GM18498 (cell line): ENCODE measurements around the gene PHLDB3.
"Not testable (repeated sequence)": the region's sequence is repeated elsewhere in the genome, so short reads cannot be mapped to it uniquely, and the experiment has no call there.

Source experiments
- ATAC-seq: cut with Tn5 transposase; IDR thresholded peaks from one replicate; pipeline ENCODE4 v1.9.1; 2021; ENCODE audit warnings: mild to moderate bottlenecking, moderate library complexity; ENCODE audit not compliant: unreplicated experiment

PHLDB3 gene

DNA sequence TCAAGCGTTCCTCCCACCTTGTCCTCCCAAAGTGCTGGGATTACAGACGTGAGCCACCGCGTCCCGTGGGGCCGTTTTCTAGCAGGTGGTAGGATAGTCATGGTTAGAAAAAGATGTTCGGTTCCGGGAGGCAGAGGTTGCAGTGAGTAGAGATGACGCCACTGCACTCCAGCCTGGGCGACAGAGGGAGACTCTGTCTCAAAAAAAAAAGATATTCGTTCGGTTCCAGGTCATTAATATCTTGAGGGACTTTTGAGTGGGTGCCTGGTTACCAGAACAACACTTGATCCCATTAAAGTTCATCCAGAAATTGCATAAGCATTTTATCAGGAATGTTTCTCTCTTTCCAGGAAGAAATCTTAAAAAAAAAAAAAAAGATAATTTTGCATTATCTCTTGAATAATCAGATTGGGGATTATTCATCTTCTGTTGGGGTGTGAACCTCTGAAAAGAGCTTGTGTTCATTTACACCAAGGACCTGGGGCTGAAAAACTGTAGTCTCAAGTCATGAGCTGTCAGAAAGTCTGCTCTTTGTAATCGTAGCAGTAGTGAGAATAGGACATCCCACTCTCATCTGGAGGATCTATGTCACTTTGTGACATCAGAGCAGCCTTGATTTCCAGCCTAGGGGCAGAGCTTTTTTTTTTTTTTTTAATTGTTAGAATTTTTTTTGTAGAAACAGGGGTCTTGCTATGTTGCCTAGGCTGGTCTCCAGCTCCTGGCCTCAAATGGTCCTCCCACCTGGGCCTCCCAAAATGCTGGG is 23.5 kb upstream of the PHLDB3 start:
- no peak for ATAC-seq

DNA sequence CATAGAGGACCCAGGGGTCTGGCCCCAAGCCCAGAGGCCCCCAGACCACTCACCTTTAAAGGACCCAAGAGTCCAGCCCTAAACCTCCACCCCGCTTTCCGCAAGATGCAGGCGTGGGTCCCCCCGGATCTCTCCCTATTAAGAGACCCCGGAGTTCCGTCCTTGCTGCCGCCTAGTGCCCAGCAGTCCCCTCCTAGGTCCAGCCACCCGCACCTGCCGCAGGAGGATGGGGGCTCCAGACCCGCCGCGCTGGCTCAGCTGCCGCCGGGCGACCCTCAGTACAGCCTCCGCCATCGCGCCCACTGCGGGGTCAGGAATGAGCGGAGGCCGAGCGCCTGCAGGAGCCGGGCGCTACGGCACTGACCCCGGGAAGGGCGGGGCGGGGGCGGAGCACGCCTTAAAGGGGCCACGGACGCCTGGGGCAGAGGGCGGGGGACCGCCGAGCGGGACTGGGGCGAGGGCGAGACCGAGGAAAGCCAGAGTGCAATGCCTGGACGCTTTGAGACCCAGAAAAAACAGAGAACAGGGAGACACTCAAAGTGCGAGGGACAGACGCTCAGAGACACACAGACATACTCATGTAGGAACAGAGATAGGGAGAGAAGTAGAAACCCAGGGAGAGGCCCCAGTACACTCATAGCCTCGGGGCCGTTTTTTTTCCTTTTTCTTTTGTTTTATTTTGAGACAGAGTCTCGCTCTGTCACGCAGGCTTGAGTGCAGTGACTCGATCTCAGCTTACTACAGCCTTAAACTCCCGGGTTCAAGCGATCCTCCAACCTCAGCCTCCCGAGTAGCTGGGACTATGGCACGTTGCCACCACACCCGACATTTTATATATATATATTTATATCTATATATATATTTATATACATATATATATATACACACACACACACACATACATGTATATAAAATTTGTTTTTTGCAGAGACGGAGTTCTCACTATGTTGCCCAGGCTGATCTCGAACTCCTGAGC is 22.6 kb upstream of the PHLDB3 start, which contains the start of gene ETHE1:
TSS of gene ETHE1 (minus strand) at position 318 of the 976 bp plus-strand sequence. CDS start at position 294, 24 bp downstream.
- ATAC-seq, result peak; percentile 75

DNA sequence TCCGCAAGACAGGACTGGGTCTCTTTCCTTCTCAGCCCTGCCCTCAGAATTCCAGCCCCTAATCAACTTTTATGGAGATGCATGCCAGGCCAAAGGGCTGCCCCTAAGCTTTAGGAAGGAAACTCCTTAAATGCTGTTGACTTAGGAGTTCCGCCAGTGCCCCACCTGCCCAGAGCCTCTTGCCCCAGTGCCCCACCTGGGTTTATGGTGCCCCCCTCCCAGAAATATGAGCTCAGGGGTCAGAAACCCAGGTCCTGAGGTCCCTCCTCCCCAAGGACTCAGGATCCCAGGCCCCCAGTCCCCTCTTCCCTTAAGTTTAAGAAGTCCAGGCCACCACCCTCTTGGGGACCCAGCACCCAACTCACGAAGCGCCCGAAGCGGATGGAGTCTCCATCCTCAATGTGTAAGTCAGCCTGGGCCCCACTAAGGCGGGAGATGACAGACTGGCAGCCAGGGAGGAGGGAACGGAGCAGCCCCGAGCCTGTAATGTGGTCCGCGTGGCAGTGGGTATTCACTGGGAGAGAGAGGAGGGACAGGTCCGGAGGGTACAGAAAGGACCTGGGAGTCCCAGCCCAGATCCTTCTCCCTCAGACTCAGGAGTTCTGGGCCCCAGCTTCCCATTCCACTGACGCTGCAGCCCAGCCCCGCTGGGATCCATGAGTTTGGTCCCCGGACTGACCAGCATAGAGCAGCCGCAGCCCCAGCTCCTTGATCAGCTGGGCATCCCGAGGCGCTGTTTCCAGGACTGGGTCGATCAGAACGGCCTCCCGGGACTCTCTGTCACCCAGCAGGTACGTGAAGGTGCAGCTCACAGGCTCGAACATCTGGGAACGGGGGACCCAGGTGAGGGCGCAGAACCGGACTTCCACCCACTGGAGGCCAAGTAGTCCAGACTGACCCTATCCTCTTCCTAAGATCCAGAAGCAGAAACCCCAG is 21.6 kb upstream of the PHLDB3 start:
- ATAC-seq, result no peak

DNA sequence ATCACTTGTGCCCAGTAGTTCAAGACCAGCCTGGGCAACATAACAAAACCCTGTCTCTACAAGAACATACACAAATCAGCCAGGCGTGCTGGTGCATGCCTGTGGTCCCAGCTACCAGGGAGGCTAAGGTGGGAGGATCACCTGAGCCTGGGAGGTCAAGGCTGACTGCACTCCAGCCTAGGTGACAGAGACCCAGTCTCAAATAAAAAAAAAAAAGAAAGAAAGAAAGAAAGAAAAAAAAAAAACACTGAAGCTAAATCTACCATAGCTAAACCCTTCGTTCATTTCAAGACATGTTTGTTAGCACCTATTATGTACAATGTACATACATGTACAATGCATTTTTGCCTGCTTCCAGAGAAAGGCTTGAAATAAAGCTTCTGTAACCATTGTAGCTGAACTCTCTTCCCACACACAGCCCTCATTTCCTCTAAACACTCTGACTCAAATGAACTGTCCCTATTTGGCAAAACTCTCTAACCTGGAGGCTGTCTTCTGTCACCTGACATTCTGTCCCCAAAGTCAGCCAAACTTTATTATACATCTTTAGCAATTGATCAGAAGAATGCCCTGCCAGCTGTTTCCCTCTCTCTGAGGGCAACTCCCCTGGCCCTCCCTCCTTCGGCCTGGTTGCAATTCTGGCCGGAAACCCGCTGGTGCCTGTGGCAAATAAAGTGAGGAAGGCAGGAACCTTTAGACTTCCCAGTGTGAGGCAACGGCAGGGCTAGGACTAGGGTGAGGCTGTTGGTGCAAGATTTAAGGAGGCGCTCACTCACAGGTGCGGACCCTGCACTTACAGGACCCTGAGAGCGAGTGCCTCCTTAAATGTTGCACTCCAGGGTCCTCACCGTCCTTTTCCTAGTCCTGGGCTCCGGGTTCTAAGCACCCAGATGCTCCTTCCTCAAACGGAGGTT is 20.6 kb upstream of the PHLDB3 start:
- ATAC-seq, result no peak

DNA sequence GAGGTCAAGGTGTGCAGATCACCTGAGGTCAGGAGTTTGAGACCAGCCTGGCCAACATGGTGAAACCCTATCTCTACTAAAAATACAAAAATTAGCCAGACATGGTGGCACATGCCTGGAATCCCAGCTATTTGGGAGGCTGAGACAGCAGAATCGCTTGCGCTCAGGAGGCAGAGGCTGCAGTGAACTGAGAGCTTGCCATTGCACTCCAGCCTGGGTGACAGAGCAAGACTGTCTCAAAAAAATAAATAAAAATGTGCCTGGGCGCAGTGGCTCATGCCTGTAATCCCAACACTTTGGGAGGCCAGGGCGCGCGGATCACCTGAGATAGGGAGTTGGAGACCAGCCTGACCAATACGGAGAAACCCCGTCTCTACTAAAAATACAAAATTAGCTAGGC is 19.1 kb upstream of the PHLDB3 start:
- not testable (repeated sequence) for ATAC-seq

DNA sequence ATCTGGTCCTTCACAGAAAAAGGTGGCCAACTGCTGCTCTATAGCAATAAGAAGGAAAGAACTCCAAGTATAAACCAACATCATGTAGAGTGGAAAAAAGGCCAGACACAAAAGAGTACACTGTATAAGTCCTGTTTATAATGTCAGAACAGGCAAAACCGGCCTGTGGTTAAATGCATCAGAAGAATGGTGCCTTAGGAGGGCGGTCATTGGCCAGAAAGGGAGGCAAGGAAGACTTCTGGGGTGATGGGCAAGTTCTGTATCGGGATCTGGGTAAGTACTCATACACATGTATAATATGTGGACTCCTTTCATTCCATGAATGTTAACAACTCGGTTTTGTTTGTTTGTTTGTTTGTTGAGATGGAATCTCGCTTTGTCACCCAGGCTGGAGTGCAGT is 18.4 kb upstream of the PHLDB3 start:
- ATAC-seq, result no peak

DNA sequence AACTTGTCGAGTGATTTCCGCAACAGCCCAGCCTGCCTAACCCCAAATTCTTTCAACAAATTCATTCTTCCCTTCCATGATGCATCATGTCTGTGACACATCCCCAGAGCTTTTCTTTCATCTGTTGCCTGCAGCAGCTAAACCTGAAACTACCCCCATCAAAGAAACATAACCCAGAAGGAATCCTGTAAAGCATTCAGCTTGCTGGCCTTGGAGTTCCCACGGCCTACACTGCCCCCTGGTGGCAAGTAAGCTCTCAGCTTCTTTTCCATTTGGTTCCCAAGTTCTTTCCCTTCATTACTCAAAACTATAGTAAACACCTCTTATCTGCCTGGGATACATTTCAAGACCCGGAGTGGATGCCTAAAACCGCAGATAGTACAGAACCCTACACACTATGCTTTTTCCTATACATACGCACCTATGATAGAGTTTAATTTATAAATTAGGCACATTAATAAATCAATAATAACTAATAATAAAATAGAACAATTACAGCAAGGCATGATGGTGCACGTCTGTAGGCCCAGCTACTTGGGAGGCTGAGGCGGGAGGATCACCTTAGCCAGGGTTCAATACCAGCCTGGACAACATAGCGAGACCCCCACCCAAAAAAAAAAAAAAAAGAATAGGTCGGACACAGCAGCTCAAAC is 15.0 kb upstream of the PHLDB3 start:
- no peak for ATAC-seq

DNA sequence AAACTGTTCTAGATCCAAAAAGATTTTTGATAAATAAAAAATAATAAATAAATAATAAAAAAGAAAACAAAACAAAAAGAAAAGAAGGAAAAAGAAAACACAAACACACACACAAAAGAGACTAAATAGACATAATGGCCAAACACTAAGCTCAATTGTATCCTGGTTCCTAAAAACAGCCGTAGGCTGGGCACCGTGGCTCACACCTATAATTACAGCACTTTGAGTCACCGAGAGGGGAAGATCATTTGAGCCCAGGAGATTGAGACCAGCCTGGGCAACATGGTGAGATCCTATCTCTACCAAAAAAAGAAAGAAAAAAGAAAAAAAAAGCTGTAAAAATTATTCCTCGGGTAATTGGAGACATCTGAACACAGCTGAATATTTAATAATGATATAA is 13.5 kb upstream of the PHLDB3 start:
- no peak for ATAC-seq

DNA sequence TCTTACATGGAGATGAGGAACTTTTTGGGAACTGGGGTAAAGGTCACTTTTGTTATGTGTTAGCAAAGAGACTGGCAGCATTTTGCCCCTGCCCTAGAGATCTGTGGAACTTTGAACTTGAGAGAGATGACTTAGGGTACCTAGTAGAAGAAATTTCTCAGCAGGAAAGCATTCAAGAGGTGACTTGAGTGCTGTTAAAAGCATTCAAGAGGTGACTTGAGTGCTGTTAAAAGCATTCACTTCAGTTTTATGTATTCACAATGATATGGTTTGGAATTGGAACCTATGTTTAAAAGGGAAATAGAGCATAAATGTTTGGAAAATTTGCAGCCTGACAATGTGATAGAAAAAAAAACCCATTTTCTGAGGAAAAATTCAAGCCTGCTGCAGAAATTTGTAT is 7.9 kb upstream of the PHLDB3 start:
- ATAC-seq, result not testable (repeated sequence)

DNA sequence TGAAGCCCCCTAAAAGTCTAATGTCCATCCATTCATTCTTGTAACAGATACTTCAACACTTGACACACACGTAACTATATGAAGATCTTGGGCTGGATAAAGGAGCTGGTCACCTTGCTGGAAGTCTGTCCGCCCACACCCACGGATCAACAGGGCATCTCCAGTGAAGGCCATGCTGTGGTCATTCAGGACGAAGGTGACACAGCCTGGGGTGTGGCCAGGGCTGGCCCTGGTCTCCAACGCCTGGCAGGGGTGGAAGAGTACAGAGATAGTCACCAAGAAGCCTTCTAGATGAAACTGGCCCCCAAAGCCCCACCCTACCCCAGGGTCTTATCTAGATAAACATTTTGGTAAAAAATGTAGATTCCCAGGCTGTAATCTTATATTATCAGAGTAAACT is 6.8 kb upstream of the PHLDB3 start:
- ATAC-seq, result no peak

DNA sequence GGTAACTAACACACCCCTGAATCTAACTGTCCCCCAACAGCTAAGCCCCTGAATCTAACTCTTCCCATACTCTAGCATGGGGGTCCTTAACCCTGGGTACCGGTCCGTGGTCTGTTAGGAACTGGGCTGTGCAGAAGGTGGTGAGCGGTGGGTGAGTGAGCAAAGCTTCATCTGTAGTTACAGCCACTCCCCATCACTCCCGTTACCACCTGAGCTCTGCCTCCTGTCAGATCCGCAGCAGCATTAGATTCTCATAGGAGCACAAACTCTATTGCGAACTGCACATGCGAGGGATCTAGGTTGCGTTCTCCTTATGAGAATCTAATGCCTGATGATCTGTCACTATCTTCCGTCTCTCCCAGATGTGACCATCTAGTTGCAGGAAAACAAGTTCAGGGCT is 6.2 kb upstream of the PHLDB3 start:
- no peak for ATAC-seq

DNA sequence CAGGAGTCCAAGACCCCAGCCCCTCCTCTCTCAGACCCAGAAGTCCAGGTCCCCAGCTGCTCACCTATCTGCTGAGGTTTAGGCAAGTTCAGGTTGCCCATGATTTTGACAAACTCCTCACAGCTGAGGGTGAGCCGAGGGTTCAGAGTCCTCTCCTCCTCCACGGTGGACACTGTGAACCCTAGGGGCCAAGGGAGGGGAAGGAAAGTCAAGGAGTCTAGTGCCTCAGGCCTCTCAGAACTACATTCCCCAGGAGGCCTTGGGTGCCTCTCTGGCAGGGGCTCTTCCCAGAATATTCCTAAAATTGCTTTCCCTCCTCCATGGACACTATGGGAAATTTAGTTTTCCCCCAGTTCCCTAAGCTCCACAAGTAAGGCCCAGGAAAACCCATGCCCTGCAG is 3.3 kb upstream of the PHLDB3 start:
- no peak for ATAC-seq

DNA sequence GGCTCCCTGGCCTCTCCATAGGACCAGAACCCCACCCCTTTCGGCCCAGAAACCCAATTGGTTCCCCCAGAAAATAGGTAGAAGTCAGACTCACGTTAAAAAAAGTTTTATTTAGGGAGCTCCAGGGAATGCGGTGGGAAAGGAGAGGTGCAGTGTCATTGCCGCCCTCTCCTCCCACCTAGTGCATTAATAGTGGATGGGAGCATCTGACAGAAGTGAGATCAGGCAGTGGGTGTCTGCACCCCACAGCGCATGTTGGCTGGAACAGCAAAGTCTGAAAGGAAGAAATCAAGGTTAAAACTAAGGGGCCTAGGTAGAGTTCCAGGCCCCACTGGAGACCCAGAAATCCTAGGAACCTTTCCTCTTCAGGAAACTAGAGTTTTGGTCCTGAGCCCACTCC is 2.1 kb upstream of the PHLDB3 start:
- ATAC-seq, result no peak

DNA sequence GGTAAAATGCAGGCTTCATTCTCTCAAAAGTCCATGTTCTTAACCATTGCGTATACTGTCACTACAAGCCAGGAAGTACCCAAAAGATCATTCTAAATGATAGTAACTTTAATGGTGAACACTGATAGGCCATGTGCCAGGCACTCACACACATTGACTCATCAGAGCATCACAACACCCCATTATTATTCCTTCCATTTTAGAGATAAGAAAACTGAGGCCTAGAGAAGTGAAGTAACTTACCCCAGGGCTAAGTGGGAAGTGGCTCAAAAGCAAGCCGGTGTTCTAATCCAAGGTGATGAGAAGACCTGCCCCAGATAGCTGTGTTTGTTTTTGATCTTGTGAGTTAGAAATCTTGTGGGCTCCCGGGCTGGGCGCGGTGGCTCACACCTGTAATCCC is 1.4 kb upstream of the PHLDB3 start:
- ATAC-seq, result no peak

DNA sequence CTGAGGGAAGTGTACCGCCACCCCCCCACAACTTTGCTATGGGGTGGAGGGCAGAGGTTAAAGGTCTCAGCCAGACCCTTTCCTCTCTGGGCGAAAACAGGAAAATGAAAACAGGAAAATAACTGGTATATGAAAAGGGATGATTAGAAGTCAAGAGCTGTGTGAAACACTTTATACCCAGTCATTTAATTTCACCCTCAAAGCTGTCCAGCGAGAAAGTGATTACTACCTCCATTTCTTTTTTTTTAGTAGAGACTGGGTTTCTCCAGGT is 575 bp upstream of the PHLDB3 start:
- ATAC-seq, result no peak

DNA sequence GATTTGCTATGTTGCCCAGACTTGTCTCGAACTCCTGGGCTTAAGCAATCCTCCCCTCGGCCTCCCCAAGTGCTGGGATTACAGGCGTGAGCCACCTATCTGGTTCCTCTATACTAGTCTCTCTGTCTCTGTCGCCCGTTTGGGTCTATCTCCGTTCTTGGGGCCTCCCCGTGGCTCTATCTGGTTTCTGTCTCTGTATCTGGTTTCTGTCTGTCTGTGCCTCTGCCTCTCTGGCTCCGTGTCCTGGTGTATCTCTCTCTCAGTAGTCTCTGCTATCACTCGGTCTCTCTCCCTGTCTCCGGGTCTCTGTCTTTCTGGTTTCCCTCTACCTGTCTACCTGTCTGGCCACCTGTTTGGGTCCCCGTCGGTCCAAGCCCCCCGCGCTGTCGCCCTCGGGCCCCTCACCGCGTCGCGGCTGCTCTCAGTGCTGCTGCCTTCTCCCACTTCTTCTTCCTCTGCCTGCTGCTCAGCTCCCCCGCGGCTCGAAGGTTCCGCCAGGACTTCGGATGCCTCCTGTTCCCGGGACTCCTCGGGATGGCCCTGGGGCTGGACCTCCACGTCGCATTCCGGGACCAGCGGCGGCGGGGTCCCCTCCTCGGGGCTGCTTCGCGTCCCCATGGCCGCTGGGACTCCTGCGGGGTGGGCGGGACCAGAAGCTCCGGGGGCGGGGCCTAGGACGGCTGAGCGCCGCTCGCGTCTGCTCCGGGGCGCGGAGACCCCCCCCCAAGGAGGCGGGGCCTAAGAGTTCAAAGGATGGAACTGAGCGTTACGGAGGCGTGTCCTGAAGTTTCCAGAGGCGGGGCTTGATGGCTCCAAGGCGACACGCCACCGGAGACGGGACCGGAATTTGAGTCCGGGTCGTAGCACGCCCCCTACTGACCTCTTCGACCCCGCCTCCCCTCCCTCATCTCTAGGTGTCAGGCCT is 783 bp downstream of the PHLDB3 start:
- peak; percentile 87 for ATAC-seq

DNA sequence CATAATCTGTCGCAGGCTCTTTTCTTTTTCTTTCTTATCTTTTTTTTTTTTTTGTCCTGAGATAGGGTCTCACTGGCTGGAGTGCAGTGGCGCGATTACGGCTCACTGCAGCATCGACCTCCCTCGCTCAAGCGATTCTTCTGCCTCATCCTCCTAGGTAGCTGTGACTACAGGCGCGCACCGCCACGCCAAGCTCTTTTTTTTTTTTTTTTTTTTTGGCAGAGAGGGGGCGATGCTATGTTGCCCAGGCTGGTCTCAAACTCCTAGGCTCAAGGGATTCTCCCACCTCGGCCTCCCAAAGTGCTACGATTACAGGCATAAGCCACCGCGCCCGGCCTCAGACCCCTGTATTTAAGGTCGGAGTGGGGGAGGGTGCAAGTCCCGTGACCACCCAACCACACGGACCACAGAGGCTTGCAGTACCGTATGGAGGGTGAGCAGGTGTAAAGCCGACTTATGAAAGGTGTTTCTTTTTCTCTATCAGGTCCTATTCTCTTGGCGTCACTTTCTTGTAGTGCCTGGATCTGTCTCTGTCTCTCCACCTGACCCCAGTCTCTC is 2.0 kb downstream of the PHLDB3 start:
- ATAC-seq, result no peak
